Cardiac septum (tissue), 1 donor: ENCODE measurements around the gene SYAP1. TPM values are rescaled to one million over a fixed set of nuclear protein-coding genes. Genes with fewer than 3 reads are reported as not detected.
A peak's percentile ranks its signal among the peaks of the same experiment; 100 is the strongest.
"Not testable (repeated sequence)": the region's sequence is repeated elsewhere in the genome, so short reads cannot be mapped to it uniquely, and the experiment has no call there.

Source experiments
- DNase-seq: peaks from one replicate; pipeline ENCODE4 v3.0.0-alpha.2; 2020; ENCODE audit warnings: low spot score
- intact Hi-C: fragments of 100-400 bp; cut with DNase I; formaldehyde crosslinking; loops from one replicate; pipeline ENCODE4 v1.14.0; 2022
- long read RNA-seq: library from polyadenylated mRNA; unstranded; transcript quantifications from one replicate; pipeline ENCODE4 v2.0.0, GENCODE V29; 2021
- total RNA-seq: library from RNA; stranded (reverse); fragmentation: NEBNext Ultra II Directional; extraction: Animal tissue kit (Norgen Biotek cat#: 25700); gene quantifications from one replicate; pipeline ENCODE4 v1.2.1, GENCODE V29; 2021
- donor health status: DM: no; HTN: no; CAD: no.

SYAP1 gene
- total RNA-seq = 21.0 TPM
- long read RNA-seq, full-length matches to known transcripts = 72 of 79 reads
- long read RNA-seq, partial matches to known transcripts = 6 of 79 reads
- long read RNA-seq, other reads (novel, unspliced or antisense) = 1 of 79 reads

- intact Hi-C loops = loop anchor here (2.0 to 10.0 kb wide), 2 partner anchors 67 to 865 kb away; partner anchors contain the start of genes AP1S2 and TXLNG
- peak; percentile 99 for DNase-seq
Observed at GRCh38 chrX:16719334-16720084, at the start of gene SYAP1. Gene SYAP1 (plus strand): TSS chrX:16719612. CDS start chrX:16719725, 113 bp downstream.

- no peak for DNase-seq
- intact Hi-C loops = loop anchor here (5.0 kb wide), 1 partner anchor 549 kb away; the partner anchor contains the start of gene GRPR
Observed at GRCh38 chrX:16671005-16671404, 48.4 kb upstream of the SYAP1 start.

GRCh38 chrX:16678689-16679088 lies 40.7 kb upstream of the SYAP1 start:
- DNase-seq = no peak
- intact Hi-C loops = no loop called here

GRCh38 chrX:16683007-16683664 lies 36.3 kb upstream of the SYAP1 start:
- intact Hi-C loops = no loop called here
- DNase-seq = no peak

GRCh38 chrX:16687514-16687913 lies 31.9 kb upstream of the SYAP1 start:
- DNase-seq = no peak
- intact Hi-C loops = no loop called here

- intact Hi-C loops = no loop called here
Observed at GRCh38 chrX:16695079-16695676, 24.2 kb upstream of the SYAP1 start.

GRCh38 chrX:16696956-16697355 lies 22.5 kb upstream of the SYAP1 start:
- intact Hi-C loops = no loop called here
- DNase-seq = peak; percentile 6

More at GRCh38 chrX:16695079-16695676, 24.2 kb upstream of the SYAP1 start:
- no peak for DNase-seq

GRCh38 chrX:16699389-16699788 lies 20.0 kb upstream of the SYAP1 start:
- peak; percentile 12 for DNase-seq
- intact Hi-C loops = no loop called here

GRCh38 chrX:16700734-16701133 lies 18.7 kb upstream of the SYAP1 start:
- intact Hi-C loops = no loop called here
- DNase-seq = no peak

GRCh38 chrX:16702700-16703599 lies 16.5 kb upstream of the SYAP1 start:
- DNase-seq = no peak
- intact Hi-C loops = no loop called here

GRCh38 chrX:16705370-16705769 lies 14.0 kb upstream of the SYAP1 start:
- DNase-seq = no peak
- intact Hi-C loops = no loop called here

GRCh38 chrX:16708016-16708415 lies 11.4 kb upstream of the SYAP1 start:
- no peak for DNase-seq
- intact Hi-C loops = no loop called here

GRCh38 chrX:16711219-16711811 lies 8.1 kb upstream of the SYAP1 start:
- intact Hi-C loops = loop anchor here (10.0 kb wide), 1 partner anchor 857 kb away; the partner anchor contains the start of gene AP1S2
- no peak for DNase-seq

- DNase-seq = no peak
- intact Hi-C loops = loop anchor here (10.0 kb wide), 1 partner anchor 857 kb away; the partner anchor contains the start of gene AP1S2
Observed at GRCh38 chrX:16711893-16712547, 7.4 kb upstream of the SYAP1 start.

- intact Hi-C loops = loop anchor here (10.0 kb wide), 1 partner anchor 858 kb away; the partner anchor contains the start of gene AP1S2
- DNase-seq = peak; percentile 77
Observed at GRCh38 chrX:16712548-16713155, 6.8 kb upstream of the SYAP1 start, which contains the start of gene CTPS2. Gene CTPS2 (minus strand): TSS chrX:16712669. CDS start chrX:16702902, 9,767 bp downstream.

- DNase-seq = no peak
- intact Hi-C loops = loop anchor here (10.0 kb wide), 1 partner anchor 860 kb away; the partner anchor contains the start of gene AP1S2
Observed at GRCh38 chrX:16714504-16714903, 4.9 kb upstream of the SYAP1 start.

GRCh38 chrX:16715638-16716037 lies 3.8 kb upstream of the SYAP1 start:
- DNase-seq = not testable (repeated sequence)
- intact Hi-C loops = loop anchor here (10.0 kb wide), 1 partner anchor 861 kb away; the partner anchor contains the start of gene AP1S2
